OCI-M1 (cell line): ENCODE data around the gene PPP4R1.

Experiments
- DNase-seq: peaks from one replicate; lab custom pipeline; 2025; lab: John Stamatoyannopoulos, UW

Gene PPP4R1

DNA sequence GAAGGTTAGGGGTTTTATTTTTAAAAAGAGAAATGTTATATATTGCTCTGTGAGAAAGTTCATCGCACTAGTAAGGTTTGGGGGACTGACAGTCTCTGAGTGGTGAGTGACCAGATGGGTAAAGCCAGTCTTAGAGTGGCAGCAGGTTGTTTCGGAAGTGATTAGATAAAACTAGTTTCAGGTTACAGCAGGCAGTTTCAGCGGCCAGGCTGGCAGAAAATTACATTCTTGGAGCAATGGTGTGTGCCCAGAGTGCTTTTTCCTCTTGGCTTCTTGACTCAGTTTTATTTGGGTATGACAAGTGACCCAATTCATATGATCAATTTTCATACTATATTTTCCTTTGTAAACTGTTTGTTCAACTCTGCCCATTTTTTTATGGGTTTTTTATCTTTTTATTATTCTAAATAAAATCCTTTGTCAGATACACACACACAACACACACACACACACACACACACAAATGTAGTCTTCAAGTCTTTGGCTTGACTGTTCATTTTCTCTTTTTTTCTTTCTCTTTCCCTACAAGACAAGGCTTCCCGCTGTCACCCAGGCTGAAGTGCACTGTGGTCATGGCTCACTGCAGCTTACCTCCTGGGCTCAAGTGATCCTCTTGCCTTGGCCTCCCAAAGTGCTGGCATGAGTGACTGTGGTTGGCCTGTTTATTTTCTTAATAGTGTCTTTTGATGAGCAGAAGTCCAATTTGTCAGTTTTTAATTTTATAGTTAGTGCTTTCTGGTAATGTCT is 108.1 kb downstream of the PPP4R1 start:
- DNase-seq, result peak; percentile 67
